ENCODE data around the gene CDH4. TPM values are rescaled to one million over a fixed set of nuclear protein-coding genes. Genes with fewer than 3 reads are reported as not detected.

CDH4 gene
- polyA plus RNA-seq, 1 donor (not counting 4 experiments of a cell fraction or from before 2014, with no cell fraction given): 2.2 TPM

- dilution Hi-C loops (cut with MboI; ENCODE audit: extremely low pct_ligation_motif_present, low sequenced_read_pairs): no loop called here
These were observed 637.6 kb downstream of the CDH4 start for GRCh38 chr20:61889659-61890058.

GRCh38 chr20:61890210-61890609, 638.1 kb downstream of the CDH4 start:
- Histone ChIP-seq H3K4me1 (ENCODE audit: control insufficient read depth, extremely low read depth, insufficient read depth, low read length) (no peaks in the 10 kb centered on the region), H3K4me2 (ENCODE audit: control insufficient read depth, extremely low read depth, insufficient read depth, low read depth, low read length) (no peak overlapping the region), H2AFZ (ENCODE audit: control insufficient read depth, low read length) (no peak overlapping the region), H3K4me3 (ENCODE audit: control insufficient read depth in 2 of 3, extremely low read depth in 1 of 3, insufficient read depth in 2 of 3, low read depth in 1 of 3, low read length in 3 of 3) (no peak overlapping the region), H3K9me3 (ENCODE audit: control insufficient read depth, low read depth, low read length) (peaks cover 6% of the 10 kb centered on the region), H3K9me1 (ENCODE audit: control insufficient read depth, extremely low read depth, insufficient read depth, low read length) (no peaks in the 10 kb centered on the region), H3K36me3 (ENCODE audit: control insufficient read depth in 2 of 2, extremely low read depth in 1 of 2, insufficient read depth in 2 of 2, low read length in 2 of 2) (no peaks in the 10 kb centered on the region), H3K27me3 (ENCODE audit: control insufficient read depth, extremely low read depth, insufficient read depth, low read length) (peaks cover 4% of the 10 kb centered on the region), H3K9ac (ENCODE audit: control insufficient read depth, extremely low read depth, insufficient read depth, low read length) (no peak overlapping the region), H4K20me1 (ENCODE audit: control insufficient read depth, extremely low read depth, insufficient read depth, low read length) (peaks cover 4% of the 10 kb centered on the region), H3K79me2 (ENCODE audit: control insufficient read depth, insufficient read depth, low read length) (no peaks in the 10 kb centered on the region), H3K27ac (ENCODE audit: control insufficient read depth, insufficient read depth, low read length) (no peak overlapping the region)
- TF ChIP-seq EZH2 (IDR thresholded peaks at IDR 0.05; ENCODE audit: low read length): no peak
- no peak for FAIRE-seq
- dilution Hi-C loops (cut with MboI; ENCODE audit: extremely low pct_ligation_motif_present, low sequenced_read_pairs): no loop called here
- DNase-seq (ENCODE audit: low read depth, low spot score): no peak

More at GRCh38 chr20:61889659-61890058, 637.6 kb downstream of the CDH4 start:
- H3K27ac ChIP-seq (ENCODE audit: control insufficient read depth, insufficient read depth, low read length): no peak overlapping the region
- no peak overlapping the region for H3K9ac ChIP-seq (ENCODE audit: control insufficient read depth, extremely low read depth, insufficient read depth, low read length)
- TF ChIP-seq EZH2 (IDR thresholded peaks at IDR 0.05; ENCODE audit: low read length): no peak
- TF ChIP-seq, protein P1, sequence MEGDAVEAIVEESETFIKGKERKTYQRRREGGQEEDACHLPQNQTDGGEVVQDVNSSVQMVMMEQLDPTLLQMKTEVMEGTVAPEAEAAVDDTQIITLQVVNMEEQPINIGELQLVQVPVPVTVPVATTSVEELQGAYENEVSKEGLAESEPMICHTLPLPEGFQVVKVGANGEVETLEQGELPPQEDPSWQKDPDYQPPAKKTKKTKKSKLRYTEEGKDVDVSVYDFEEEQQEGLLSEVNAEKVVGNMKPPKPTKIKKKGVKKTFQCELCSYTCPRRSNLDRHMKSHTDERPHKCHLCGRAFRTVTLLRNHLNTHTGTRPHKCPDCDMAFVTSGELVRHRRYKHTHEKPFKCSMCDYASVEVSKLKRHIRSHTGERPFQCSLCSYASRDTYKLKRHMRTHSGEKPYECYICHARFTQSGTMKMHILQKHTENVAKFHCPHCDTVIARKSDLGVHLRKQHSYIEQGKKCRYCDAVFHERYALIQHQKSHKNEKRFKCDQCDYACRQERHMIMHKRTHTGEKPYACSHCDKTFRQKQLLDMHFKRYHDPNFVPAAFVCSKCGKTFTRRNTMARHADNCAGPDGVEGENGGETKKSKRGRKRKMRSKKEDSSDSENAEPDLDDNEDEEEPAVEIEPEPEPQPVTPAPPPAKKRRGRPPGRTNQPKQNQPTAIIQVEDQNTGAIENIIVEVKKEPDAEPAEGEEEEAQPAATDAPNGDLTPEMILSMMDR (optimal IDR thresholded peaks at IDR 0.05 in 1 of 3, IDR thresholded peaks at IDR 0.05 in 1 of 3, conservative IDR thresholded peaks at IDR 0.05 in 1 of 3; ENCODE audit: extremely low read depth in 1 of 3, insufficient read depth in 2 of 3, low read length in 3 of 3): no peak
- peaks cover 4% of the 10 kb centered on the region for H3K27me3 ChIP-seq (ENCODE audit: control insufficient read depth, extremely low read depth, insufficient read depth, low read length)
- H4K20me1 ChIP-seq (ENCODE audit: control insufficient read depth, extremely low read depth, insufficient read depth, low read length): peaks cover 4% of the 10 kb centered on the region
- no peak overlapping the region for H3K4me2 ChIP-seq (ENCODE audit: control insufficient read depth, extremely low read depth, insufficient read depth, low read depth, low read length)
- no peak for FAIRE-seq
- H3K4me3 ChIP-seq (ENCODE audit: control insufficient read depth in 2 of 3, extremely low read depth in 1 of 3, insufficient read depth in 2 of 3, low read depth in 1 of 3, low read length in 3 of 3): no peak overlapping the region
- H2AFZ ChIP-seq (ENCODE audit: control insufficient read depth, low read length): no peak overlapping the region
- peaks cover 6% of the 10 kb centered on the region for H3K9me3 ChIP-seq (ENCODE audit: control insufficient read depth, low read depth, low read length)
- H3K79me2 ChIP-seq (ENCODE audit: control insufficient read depth, insufficient read depth, low read length): no peaks in the 10 kb centered on the region
- no peak for DNase-seq (ENCODE audit: low read depth, low spot score)
- no peaks in the 10 kb centered on the region for H3K4me1 ChIP-seq (ENCODE audit: control insufficient read depth, extremely low read depth, insufficient read depth, low read length)
- H3K9me1 ChIP-seq (ENCODE audit: control insufficient read depth, extremely low read depth, insufficient read depth, low read length): no peaks in the 10 kb centered on the region
- no peaks in the 10 kb centered on the region for H3K36me3 ChIP-seq (ENCODE audit: control insufficient read depth in 2 of 2, extremely low read depth in 1 of 2, insufficient read depth in 2 of 2, low read length in 2 of 2)

DNA sequence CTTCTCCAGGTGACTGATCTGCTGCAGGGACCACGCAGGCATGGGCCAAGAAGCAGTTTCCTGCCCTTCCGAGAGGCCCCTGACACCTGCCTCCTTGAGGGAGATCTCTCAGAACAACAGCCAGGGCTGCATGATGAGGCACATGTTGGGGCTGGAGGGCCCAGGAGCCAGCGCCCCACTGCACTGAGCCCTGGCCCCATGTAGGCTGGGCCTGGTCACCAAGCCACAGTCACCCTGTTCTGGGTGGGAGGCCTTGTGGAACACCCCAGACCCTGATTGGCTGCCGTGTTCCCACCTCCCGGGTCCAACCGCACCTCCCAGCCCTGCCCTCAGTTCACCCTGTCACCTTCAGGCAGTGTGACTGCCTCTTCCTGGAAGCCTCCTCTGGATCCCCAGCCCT, 639.4 kb downstream of the CDH4 start:
- Histone ChIP-seq H3K27me3 (ENCODE audit: control insufficient read depth, extremely low read depth, insufficient read depth, low read length) (peaks cover 4% of the 10 kb centered on the region), H3K9me3 (ENCODE audit: control insufficient read depth, low read depth, low read length) (peaks cover 6% of the 10 kb centered on the region), H3K4me2 (ENCODE audit: control insufficient read depth, extremely low read depth, insufficient read depth, low read depth, low read length) (no peak overlapping the region), H3K27ac (ENCODE audit: control insufficient read depth, insufficient read depth, low read length) (no peak overlapping the region), H4K20me1 (ENCODE audit: control insufficient read depth, extremely low read depth, insufficient read depth, low read length) (peaks cover 12% of the 10 kb centered on the region), H3K9me1 (ENCODE audit: control insufficient read depth, extremely low read depth, insufficient read depth, low read length) (no peaks in the 10 kb centered on the region), H3K4me3 (ENCODE audit: control insufficient read depth in 2 of 3, extremely low read depth in 1 of 3, insufficient read depth in 2 of 3, low read depth in 1 of 3, low read length in 3 of 3) (no peak overlapping the region), H3K9ac (ENCODE audit: control insufficient read depth, extremely low read depth, insufficient read depth, low read length) (no peak overlapping the region), H3K4me1 (ENCODE audit: control insufficient read depth, extremely low read depth, insufficient read depth, low read length) (no peaks in the 10 kb centered on the region), H3K36me3 (ENCODE audit: control insufficient read depth in 2 of 2, extremely low read depth in 1 of 2, insufficient read depth in 2 of 2, low read length in 2 of 2) (no peaks in the 10 kb centered on the region), H3K79me2 (ENCODE audit: control insufficient read depth, insufficient read depth, low read length) (no peaks in the 10 kb centered on the region), H2AFZ (ENCODE audit: control insufficient read depth, low read length) (no peak overlapping the region)
- dilution Hi-C loops (cut with MboI; ENCODE audit: extremely low pct_ligation_motif_present, low sequenced_read_pairs): no loop called here
- FAIRE-seq (no peak), DNase-seq (ENCODE audit: low read depth, low spot score) (no peak)
- TF ChIP-seq, protein P1 (optimal IDR thresholded peaks at IDR 0.05 in 1 of 3, IDR thresholded peaks at IDR 0.05 in 1 of 3, conservative IDR thresholded peaks at IDR 0.05 in 1 of 3; ENCODE audit: extremely low read depth in 1 of 3, insufficient read depth in 2 of 3, low read length in 3 of 3): no peak
- TF ChIP-seq EZH2 (IDR thresholded peaks at IDR 0.05; ENCODE audit: low read length): no peak

Data from keratinocyte (primary cell).